ENCODE measurements around the gene IL15RA.
"Not testable (repeated sequence)": the region's sequence is repeated elsewhere in the genome, so short reads cannot be mapped to it uniquely, and the experiment has no call there.

The IL15RA gene

GRCh38 chr10:5921746-5922145, 55.6 kb downstream of the IL15RA start:
- no peak for DNase-seq

- DNase-seq, result no peak
Measured at GRCh38 chr10:5919568-5919967, 57.8 kb downstream of the IL15RA start.

DNA sequence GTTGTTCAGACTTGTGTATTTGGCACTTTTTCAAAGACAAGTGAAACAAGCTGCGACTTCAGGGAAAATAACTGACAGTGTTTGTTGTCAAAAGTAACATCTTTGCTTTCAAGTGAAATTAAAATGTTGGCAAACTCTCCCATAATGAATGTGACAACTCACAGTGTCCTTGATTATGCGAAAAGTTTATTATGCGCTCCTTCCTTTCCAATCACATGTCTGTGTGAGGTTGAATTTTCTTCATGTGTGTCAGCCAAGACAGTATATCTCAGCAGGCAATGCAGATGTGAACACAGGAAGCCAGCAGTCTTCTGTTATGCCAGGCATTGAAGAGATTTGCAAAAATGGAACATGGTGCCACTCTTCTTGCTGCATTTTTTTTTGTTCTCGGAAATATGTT, 58.6 kb downstream of the IL15RA start:
- no peak for DNase-seq

GRCh38 chr10:5917305-5917704, 60.0 kb downstream of the IL15RA start:
- no peak for DNase-seq

DNA sequence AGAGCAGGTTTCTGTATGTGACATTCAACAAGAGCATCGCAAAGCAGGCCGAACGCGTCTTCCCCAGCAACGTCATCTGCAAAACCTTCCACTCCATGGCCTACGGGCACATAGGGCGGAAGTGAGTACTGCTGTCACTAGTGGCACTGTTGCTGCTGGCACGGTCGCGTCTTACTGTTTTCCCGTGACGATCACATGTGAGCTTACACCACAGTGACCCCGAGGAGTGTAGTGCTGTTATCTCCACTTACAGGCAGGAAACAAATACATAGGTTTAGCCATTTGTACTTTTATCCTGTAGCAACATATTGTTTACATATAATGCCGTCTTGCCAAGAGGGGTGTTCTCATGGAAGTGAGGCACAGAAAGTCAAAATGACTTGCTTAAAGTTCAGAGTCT, 61.9 kb downstream of the IL15RA start:
- DNase-seq, result no peak

GRCh38 chr10:5913736-5914135, 63.6 kb downstream of the IL15RA start:
- no peak for DNase-seq

DNA sequence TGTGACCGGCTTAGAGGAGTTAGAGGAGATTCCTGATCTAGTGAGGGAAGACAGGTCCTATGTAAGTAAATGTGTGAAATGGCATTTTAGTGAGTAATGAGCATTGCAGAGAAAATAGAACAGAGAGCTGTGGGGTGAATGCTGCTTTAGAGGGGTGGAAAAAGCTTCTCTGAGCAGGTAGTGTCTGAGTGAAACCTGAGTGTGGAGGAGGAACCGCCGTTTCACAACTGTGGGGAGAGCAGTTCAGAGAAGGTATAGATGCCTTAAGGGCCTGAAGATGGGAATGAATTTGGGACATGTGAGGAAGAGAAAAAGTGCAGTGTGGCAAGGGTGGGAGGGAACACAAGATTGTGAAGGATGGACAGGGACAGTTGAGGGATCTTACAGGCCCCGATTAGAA, 65.7 kb downstream of the IL15RA start:
- DNase-seq, result no peak

GRCh38 chr10:5910323-5911100, 66.8 kb downstream of the IL15RA start:
- DNase-seq, result no peak

- not testable (repeated sequence) for DNase-seq
Measured at GRCh38 chr10:5908676-5909075, 68.7 kb downstream of the IL15RA start.

DNA sequence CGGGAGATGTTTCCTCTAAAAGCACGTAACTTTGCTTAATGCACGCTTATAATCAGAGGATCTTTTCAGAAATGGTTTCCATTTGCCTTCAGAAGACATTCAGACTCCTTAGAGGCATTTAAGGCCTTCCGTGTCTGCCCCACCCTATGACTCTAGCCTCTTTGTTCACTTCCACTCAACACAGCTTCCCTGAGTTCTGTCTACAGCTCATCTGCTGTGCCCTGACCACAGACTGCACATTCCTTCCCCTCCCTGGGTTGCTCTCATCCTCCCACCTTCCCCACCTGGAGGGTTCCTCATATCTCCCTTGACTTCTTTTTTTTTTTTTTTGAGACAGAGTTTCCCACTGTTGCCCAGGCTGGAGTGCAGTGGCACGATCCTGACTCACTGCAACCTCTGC, 70.7 kb downstream of the IL15RA start:
- DNase-seq, result no peak

GRCh38 chr10:5905854-5906507, 71.4 kb downstream of the IL15RA start:
- DNase-seq, result no peak

DNA sequence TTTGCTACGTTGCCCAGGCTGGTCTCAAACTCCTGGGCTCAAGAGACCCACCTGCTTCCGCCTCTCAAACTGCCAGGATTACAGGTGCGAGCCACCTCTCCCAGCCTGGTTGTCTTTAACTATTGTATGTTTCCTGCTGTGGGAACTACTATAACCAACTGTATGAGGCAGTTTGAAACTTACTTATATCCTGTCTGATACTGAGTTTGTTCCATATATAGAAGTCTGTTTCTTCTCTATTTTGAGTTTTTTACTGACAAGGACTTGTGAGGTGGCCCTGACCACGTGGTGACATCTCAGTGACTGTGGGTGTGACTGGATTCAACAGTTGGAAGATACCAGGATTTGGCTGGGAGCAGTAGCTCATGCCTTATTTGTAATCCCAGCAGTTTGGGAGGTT, 73.1 kb downstream of the IL15RA start:
- no peak for DNase-seq

DNA sequence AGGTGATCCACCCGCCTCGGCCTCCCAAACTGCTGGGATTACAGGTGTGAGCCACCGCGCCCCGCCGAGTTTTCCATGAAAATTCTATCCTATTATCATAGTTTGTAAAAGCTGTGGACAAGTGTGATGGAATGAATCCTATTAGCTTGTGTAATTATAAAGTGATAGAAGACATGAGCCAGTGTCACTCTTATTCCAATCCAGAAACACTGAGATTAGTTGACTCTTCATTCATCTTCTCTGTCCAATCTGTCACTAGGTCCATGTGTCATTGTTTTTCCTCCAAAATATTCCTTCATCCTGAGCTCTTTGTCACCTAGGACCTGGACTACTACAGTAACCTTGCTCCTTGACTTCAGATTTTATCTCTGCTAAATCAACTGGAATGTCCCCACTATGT, 73.8 kb downstream of the IL15RA start:
- DNase-seq, result no peak

DNA sequence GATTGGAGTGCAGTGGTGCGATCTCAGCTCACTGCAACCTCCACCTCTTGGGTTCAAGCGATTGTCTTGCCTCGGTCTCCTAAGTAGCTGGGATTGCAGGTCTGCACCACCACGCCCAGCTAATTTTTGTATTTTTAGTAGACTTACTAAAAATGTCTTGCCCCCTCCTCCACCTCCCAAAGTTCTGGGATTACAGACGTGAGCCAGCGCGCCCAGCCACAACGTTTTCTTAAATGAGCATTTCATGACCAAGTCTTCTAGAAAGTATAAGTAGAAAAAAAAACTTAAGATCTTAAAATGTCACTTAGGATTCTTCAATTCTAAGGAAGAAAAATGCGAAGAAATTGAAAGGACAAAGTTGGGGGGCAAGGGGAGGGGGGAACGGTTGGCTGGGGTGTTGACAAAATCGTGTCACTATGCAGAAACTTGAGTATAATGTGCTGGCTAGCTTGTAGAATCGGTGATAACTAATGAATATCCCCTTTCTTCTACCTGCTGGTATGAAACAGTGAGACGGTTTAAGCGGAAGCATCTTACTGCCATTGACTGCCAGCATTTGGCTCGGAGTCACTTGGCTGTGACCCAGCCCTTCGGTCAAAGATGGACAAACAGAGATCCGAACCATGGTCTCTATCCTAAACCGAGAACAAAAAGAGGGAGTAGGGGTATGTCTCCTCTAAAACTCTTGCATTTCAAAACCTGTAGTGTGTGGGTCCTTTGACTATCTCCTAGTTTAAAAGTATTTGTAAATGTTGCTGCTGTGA, 74.7 kb downstream of the IL15RA start:
- DNase-seq, result no peak

Data from stimulated activated CD4-positive, alpha-beta T cell treated with anti-CD3 and anti-CD28 coated beads, Interleukin-2, amount 100 ng/mL, for 48 hours (primary cell).